Measurements from ENCODE around the gene PARD3B.

The PARD3B gene

DNA sequence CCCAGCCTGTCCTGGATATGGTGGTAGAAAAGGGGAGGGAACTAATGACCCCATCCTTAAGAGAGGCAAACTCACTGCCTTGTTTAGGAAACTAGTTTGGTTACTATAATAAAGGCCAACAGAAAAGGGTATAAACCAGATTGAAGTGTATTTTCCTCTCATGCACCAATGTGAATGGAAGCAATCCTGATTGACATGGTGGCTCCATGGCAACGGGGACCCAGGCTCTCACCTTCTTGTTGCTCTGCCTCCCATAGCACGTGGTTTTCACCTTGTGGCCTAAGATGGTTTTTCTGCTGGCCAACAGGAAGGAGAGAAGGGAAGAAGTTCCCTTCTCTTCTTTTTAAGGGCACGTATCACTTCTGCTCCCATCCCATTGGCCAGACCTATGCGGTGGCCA, 1069.7 kb downstream of the PARD3B start:
- H4K20me1 ChIP-seq (ENCODE audit: insufficient read depth, low read length): no peaks in the 10 kb centered on the region
- H3K9ac ChIP-seq (ENCODE audit: low read depth, low read length): no peak overlapping the region
- H3K9me3 ChIP-seq (ENCODE audit: insufficient read depth, low read length, severe bottlenecking): no peaks in the 10 kb centered on the region
- H3K36me3 ChIP-seq (ENCODE audit: insufficient read depth, low read length): no peaks in the 10 kb centered on the region
- no peak for TF ChIP-seq EZH2 (IDR thresholded peaks at IDR 0.05; ENCODE audit: borderline replicate concordance, low read depth, low read length, severe bottlenecking)
- TF ChIP-seq, protein P1, sequence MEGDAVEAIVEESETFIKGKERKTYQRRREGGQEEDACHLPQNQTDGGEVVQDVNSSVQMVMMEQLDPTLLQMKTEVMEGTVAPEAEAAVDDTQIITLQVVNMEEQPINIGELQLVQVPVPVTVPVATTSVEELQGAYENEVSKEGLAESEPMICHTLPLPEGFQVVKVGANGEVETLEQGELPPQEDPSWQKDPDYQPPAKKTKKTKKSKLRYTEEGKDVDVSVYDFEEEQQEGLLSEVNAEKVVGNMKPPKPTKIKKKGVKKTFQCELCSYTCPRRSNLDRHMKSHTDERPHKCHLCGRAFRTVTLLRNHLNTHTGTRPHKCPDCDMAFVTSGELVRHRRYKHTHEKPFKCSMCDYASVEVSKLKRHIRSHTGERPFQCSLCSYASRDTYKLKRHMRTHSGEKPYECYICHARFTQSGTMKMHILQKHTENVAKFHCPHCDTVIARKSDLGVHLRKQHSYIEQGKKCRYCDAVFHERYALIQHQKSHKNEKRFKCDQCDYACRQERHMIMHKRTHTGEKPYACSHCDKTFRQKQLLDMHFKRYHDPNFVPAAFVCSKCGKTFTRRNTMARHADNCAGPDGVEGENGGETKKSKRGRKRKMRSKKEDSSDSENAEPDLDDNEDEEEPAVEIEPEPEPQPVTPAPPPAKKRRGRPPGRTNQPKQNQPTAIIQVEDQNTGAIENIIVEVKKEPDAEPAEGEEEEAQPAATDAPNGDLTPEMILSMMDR (IDR thresholded peaks at IDR 0.05; ENCODE audit: borderline replicate concordance, extremely low read depth, low read length, poor library complexity, severe bottlenecking): no peak
- ATAC-seq (ENCODE audit: insufficient read depth, low read depth) (no peak), DNase-seq (no peak)
- H3K79me2 ChIP-seq (ENCODE audit: insufficient read depth, low read length): no peaks in the 10 kb centered on the region
- no peak overlapping the region for H3K4me3 ChIP-seq (ENCODE audit: low read depth in 1 of 2, low read length in 2 of 2)
- H3K4me1 ChIP-seq (ENCODE audit: insufficient read depth, low read length): no peaks in the 10 kb centered on the region
- H3K4me2 ChIP-seq (ENCODE audit: insufficient read depth, low read length): no peak overlapping the region
- no peak overlapping the region for H3K27ac ChIP-seq (ENCODE audit: low read length)
- no peak overlapping the region for H2AFZ ChIP-seq (ENCODE audit: low read depth, low read length)
- H3K27me3 ChIP-seq (ENCODE audit: insufficient read depth, low read length, poor library complexity): peaks cover 10% of the 10 kb centered on the region

DNA sequence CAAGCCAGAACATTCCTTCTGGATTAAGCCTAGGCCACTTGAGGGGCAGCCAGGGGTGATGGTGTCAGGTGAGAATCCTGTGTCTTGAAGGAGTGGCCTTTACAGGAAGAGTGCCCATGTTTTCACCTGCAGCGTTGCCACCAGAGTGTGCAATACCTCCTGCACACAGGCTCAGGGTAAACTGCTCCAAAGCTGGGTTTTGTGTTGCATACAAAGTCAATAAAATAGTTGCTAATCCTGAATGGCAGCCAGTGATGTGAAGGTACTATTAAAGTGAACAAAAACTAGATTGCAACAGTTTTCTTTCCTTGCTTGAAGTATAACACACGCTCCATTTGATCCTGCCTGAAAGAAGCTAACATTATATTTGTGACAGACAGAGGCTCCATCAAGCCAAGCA, 1072.6 kb downstream of the PARD3B start:
- Histone ChIP-seq H3K27ac (ENCODE audit: low read length) (no peak overlapping the region), H3K79me2 (ENCODE audit: insufficient read depth, low read length) (no peaks in the 10 kb centered on the region), H3K4me1 (ENCODE audit: insufficient read depth, low read length) (no peaks in the 10 kb centered on the region), H3K4me2 (ENCODE audit: insufficient read depth, low read length) (no peak overlapping the region), H3K4me3 (ENCODE audit: low read depth in 1 of 2, low read length in 2 of 2) (no peak overlapping the region), H3K36me3 (ENCODE audit: insufficient read depth, low read length) (no peaks in the 10 kb centered on the region), H2AFZ (ENCODE audit: low read depth, low read length) (no peak overlapping the region), H3K9ac (ENCODE audit: low read depth, low read length) (no peak overlapping the region), H3K9me3 (ENCODE audit: insufficient read depth, low read length, severe bottlenecking) (no peaks in the 10 kb centered on the region), H3K27me3 (ENCODE audit: insufficient read depth, low read length, poor library complexity) (peaks cover 10% of the 10 kb centered on the region), H4K20me1 (ENCODE audit: insufficient read depth, low read length) (no peaks in the 10 kb centered on the region)
- DNase-seq (no peak), ATAC-seq (ENCODE audit: insufficient read depth, low read depth) (no peak)
- no peak for TF ChIP-seq EZH2 (IDR thresholded peaks at IDR 0.05; ENCODE audit: borderline replicate concordance, low read depth, low read length, severe bottlenecking)

- Histone ChIP-seq H2AFZ (ENCODE audit: low read depth, low read length) (no peak overlapping the region), H4K20me1 (ENCODE audit: insufficient read depth, low read length) (no peaks in the 10 kb centered on the region), H3K9me3 (ENCODE audit: insufficient read depth, low read length, severe bottlenecking) (no peaks in the 10 kb centered on the region), H3K36me3 (ENCODE audit: insufficient read depth, low read length) (no peaks in the 10 kb centered on the region), H3K4me2 (ENCODE audit: insufficient read depth, low read length) (no peak overlapping the region), H3K4me1 (ENCODE audit: insufficient read depth, low read length) (no peaks in the 10 kb centered on the region), H3K9ac (ENCODE audit: low read depth, low read length) (no peak overlapping the region), H3K27ac (ENCODE audit: low read length) (no peak overlapping the region), H3K79me2 (ENCODE audit: insufficient read depth, low read length) (no peaks in the 10 kb centered on the region), H3K27me3 (ENCODE audit: insufficient read depth, low read length, poor library complexity) (peaks cover 10% of the 10 kb centered on the region), H3K4me3 (ENCODE audit: low read depth in 1 of 2, low read length in 2 of 2) (no peak overlapping the region)
- ATAC-seq (ENCODE audit: insufficient read depth, low read depth) (no peak), DNase-seq (no peak)
- no peak for TF ChIP-seq EZH2 (IDR thresholded peaks at IDR 0.05; ENCODE audit: borderline replicate concordance, low read depth, low read length, severe bottlenecking)
- TF ChIP-seq, protein P1 (IDR thresholded peaks at IDR 0.05; ENCODE audit: borderline replicate concordance, extremely low read depth, low read length, poor library complexity, severe bottlenecking): no peak
Measured at GRCh38 chr2:205619600-205619999, 1074.3 kb downstream of the PARD3B start.

- DNase-seq (no peak), ATAC-seq (ENCODE audit: insufficient read depth, low read depth) (no peak)
- H3K4me3 ChIP-seq (ENCODE audit: low read depth in 1 of 2, low read length in 2 of 2): no peak overlapping the region
- no peaks in the 10 kb centered on the region for H3K4me1 ChIP-seq (ENCODE audit: insufficient read depth, low read length)
- H3K9ac ChIP-seq (ENCODE audit: low read depth, low read length): no peak overlapping the region
- no peaks in the 10 kb centered on the region for H3K36me3 ChIP-seq (ENCODE audit: insufficient read depth, low read length)
- no peaks in the 10 kb centered on the region for H3K9me3 ChIP-seq (ENCODE audit: insufficient read depth, low read length, severe bottlenecking)
- no peak overlapping the region for H2AFZ ChIP-seq (ENCODE audit: low read depth, low read length)
- no peak for TF ChIP-seq EZH2 (IDR thresholded peaks at IDR 0.05; ENCODE audit: borderline replicate concordance, low read depth, low read length, severe bottlenecking)
- TF ChIP-seq, protein P1 (IDR thresholded peaks at IDR 0.05; ENCODE audit: borderline replicate concordance, extremely low read depth, low read length, poor library complexity, severe bottlenecking): no peak
- H3K27ac ChIP-seq (ENCODE audit: low read length): no peak overlapping the region
- H3K27me3 ChIP-seq (ENCODE audit: insufficient read depth, low read length, poor library complexity): peaks cover 2% of the 10 kb centered on the region
- no peak overlapping the region for H3K4me2 ChIP-seq (ENCODE audit: insufficient read depth, low read length)
- H4K20me1 ChIP-seq (ENCODE audit: insufficient read depth, low read length): no peaks in the 10 kb centered on the region
- H3K79me2 ChIP-seq (ENCODE audit: insufficient read depth, low read length): no peaks in the 10 kb centered on the region
Measured at GRCh38 chr2:205627085-205627484, 1081.8 kb downstream of the PARD3B start.

Measured in DND-41 (cell line).